ENCODE results near the gene SNRPA. TPM values are rescaled to one million over a fixed set of nuclear protein-coding genes. Genes with fewer than 3 reads are reported as not detected.

SNRPA gene
- total and polyA plus RNA-seq, 2 of the 13 experiments (the other 11 are each of a cell fraction or from before 2014, with no cell fraction given): 59.6 to 162 TPM

DNA sequence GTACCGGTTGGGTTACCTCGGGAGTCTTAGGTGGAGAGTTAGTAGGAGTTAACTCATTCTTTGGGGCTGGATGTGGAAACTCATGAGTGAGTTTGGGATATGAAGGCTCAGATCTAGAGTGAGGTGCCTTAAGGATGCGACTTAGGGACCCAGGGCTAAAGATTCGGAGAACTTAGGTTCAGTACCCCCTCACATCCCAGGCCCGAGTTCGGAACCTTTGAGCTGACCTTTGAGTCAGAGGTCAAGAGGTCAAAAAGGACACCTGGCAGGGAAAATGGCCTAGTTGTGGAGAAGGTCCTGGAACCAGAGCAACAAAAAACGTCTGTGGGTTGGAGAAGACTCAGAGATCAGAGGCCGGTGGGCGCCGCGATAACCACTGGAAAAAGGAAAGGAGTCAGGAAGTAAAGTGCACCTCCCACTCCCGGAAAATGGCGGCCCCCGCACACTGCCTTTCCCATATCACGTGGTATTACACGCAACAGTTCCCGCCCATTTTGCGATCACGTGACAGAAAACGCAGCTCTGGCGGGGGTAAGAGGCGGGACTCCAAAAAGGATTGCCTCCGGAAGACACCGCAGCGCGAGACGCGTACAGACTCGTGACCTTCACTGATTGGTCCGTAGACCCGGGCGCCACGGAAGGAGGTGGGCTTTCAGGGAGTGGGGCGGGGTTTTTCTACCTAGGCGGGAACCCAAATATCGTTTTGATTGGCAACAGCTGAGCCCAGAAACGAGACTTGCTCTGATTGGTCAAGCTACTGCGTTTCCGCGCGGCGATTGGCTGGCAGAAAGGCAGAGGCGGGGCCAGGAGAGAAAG lies 737 bp upstream of the SNRPA start, which contains the start of gene ACTMAP (continued):
- TF ChIP-seq, protein P1, sequence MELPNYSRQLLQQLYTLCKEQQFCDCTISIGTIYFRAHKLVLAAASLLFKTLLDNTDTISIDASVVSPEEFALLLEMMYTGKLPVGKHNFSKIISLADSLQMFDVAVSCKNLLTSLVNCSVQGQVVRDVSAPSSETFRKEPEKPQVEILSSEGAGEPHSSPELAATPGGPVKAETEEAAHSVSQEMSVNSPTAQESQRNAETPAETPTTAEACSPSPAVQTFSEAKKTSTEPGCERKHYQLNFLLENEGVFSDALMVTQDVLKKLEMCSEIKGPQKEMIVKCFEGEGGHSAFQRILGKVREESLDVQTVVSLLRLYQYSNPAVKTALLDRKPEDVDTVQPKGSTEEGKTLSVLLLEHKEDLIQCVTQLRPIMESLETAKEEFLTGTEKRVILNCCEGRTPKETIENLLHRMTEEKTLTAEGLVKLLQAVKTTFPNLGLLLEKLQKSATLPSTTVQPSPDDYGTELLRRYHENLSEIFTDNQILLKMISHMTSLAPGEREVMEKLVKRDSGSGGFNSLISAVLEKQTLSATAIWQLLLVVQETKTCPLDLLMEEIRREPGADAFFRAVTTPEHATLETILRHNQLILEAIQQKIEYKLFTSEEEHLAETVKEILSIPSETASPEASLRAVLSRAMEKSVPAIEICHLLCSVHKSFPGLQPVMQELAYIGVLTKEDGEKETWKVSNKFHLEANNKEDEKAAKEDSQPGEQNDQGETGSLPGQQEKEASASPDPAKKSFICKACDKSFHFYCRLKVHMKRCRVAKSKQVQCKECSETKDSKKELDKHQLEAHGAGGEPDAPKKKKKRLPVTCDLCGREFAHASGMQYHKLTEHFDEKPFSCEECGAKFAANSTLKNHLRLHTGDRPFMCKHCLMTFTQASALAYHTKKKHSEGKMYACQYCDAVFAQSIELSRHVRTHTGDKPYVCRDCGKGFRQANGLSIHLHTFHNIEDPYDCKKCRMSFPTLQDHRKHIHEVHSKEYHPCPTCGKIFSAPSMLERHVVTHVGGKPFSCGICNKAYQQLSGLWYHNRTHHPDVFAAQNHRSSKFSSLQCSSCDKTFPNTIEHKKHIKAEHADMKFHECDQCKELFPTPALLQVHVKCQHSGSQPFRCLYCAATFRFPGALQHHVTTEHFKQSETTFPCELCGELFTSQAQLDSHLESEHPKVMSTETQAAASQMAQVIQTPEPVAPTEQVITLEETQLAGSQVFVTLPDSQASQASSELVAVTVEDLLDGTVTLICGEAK (IDR thresholded peaks at IDR 0.05): no peak
- TF ChIP-seq, protein P1 (CRISPR knock-in tag; IDR thresholded peaks at IDR 0.05): no peak
- no peak for TF ChIP-seq ZFP62 (CRISPR knock-in tag; IDR thresholded peaks at IDR 0.05)
- TF ChIP-seq, protein P2, sequence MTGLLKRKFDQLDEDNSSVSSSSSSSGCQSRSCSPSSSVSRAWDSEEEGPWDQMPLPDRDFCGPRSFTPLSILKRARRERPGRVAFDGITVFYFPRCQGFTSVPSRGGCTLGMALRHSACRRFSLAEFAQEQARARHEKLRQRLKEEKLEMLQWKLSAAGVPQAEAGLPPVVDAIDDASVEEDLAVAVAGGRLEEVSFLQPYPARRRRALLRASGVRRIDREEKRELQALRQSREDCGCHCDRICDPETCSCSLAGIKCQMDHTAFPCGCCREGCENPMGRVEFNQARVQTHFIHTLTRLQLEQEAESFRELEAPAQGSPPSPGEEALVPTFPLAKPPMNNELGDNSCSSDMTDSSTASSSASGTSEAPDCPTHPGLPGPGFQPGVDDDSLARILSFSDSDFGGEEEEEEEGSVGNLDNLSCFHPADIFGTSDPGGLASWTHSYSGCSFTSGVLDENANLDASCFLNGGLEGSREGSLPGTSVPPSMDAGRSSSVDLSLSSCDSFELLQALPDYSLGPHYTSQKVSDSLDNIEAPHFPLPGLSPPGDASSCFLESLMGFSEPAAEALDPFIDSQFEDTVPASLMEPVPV (CRISPR knock-in tag; IDR thresholded peaks at IDR 0.05): no peak
- no peak for TF ChIP-seq ZNF354B (CRISPR knock-in tag; IDR thresholded peaks at IDR 0.05)
- TF ChIP-seq HNF4A (CRISPR knock-in tag; IDR thresholded peaks at IDR 0.05): peak; percentile 69
- TF ChIP-seq ZNF24 (IDR thresholded peaks at IDR 0.05): no peak
- peak; percentile 10; the same call in 1 of the 2 replicates for TF ChIP-seq GATAD2A (CRISPR knock-in tag; IDR thresholded peaks at IDR 0.05)
- TF ChIP-seq, protein P3, sequence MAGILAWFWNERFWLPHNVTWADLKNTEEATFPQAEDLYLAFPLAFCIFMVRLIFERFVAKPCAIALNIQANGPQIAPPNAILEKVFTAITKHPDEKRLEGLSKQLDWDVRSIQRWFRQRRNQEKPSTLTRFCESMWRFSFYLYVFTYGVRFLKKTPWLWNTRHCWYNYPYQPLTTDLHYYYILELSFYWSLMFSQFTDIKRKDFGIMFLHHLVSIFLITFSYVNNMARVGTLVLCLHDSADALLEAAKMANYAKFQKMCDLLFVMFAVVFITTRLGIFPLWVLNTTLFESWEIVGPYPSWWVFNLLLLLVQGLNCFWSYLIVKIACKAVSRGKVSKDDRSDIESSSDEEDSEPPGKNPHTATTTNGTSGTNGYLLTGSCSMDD (CRISPR knock-in tag; IDR thresholded peaks at IDR 0.05): no peak
- TF ChIP-seq ZNF782 (CRISPR knock-in tag; IDR thresholded peaks at IDR 0.05; ENCODE audit: borderline replicate concordance): no peak
- no peak for TF ChIP-seq ZBTB14 (CRISPR knock-in tag; IDR thresholded peaks at IDR 0.05)
- TF ChIP-seq, protein P4, sequence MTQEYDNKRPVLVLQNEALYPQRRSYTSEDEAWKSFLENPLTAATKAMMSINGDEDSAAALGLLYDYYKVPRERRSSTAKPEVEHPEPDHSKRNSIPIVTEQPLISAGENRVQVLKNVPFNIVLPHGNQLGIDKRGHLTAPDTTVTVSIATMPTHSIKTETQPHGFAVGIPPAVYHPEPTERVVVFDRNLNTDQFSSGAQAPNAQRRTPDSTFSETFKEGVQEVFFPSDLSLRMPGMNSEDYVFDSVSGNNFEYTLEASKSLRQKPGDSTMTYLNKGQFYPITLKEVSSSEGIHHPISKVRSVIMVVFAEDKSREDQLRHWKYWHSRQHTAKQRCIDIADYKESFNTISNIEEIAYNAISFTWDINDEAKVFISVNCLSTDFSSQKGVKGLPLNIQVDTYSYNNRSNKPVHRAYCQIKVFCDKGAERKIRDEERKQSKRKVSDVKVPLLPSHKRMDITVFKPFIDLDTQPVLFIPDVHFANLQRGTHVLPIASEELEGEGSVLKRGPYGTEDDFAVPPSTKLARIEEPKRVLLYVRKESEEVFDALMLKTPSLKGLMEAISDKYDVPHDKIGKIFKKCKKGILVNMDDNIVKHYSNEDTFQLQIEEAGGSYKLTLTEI (CRISPR knock-in tag; conservative IDR thresholded peaks at IDR 0.05): no peak
- peak; percentile 62 for TF ChIP-seq ZNF605 (CRISPR knock-in tag; IDR thresholded peaks at IDR 0.05)
- TF ChIP-seq CREBL2 (CRISPR knock-in tag; IDR thresholded peaks at IDR 0.05; ENCODE audit: borderline replicate concordance): no peak; the same call in 1 of the 2 replicates

All from HepG2 (cell line).